ENCODE measurements around the gene UNC45B.

The UNC45B gene

DNA sequence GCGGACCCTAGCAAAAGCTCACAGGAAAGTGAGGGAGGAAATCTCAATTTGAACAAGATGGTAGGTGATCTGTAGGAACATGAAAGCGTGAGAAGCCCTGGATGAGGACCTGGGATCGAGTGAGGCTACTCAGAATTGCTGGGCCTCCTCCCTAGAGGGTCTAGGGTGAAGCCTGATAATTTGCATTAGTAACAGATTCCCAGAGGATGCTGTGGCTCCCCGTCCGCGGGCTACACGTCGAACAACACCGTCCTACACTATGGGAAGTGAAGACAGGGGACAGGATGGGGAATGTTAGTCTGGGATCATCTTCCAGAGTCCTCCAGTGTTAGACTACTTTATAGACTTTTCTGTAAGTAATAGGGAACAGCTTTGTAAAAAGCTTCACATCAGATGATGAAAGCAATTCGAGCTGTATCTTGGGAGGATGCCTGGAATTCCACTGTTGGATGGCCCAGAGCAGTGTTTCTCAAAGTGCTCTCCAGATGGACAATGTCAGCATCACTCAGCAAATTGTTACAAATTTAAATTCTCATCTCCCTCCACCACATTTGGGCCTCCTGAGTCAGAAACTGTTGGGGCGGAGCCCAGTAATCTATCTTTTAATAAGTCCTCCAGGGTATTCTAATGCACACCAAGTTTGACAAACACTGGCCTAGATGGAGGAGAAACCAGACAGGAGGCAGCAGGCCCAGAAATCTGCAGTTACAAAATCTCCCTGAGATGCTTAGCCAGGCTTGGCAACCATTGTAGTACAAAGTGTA lies 19.7 kb upstream of the UNC45B start:
- Histone ChIP-seq H3K9me3 (ENCODE audit: control insufficient read depth, insufficient read depth, low read length) (no peaks in the 10 kb centered on the region), H3K9ac (ENCODE audit: low read depth, low read length) (no peak overlapping the region), H3K4me3 (ENCODE audit: low read depth, low read length) (no peak overlapping the region), H3K27me3 (ENCODE audit: control insufficient read depth, insufficient read depth, low read length) (no peaks in the 10 kb centered on the region), H3K4me1 (ENCODE audit: control insufficient read depth, insufficient read depth, low read length) (no peaks in the 10 kb centered on the region), H3K36me3 (ENCODE audit: control insufficient read depth, insufficient read depth, low read length) (peaks cover 21% of the 10 kb centered on the region)

- Histone ChIP-seq H3K9me3 (ENCODE audit: control insufficient read depth, insufficient read depth, low read length) (no peaks in the 10 kb centered on the region), H3K4me3 (ENCODE audit: low read depth, low read length) (no peak overlapping the region), H3K9ac (ENCODE audit: low read depth, low read length) (no peak overlapping the region), H3K36me3 (ENCODE audit: control insufficient read depth, insufficient read depth, low read length) (peaks cover 35% of the 10 kb centered on the region), H3K4me1 (ENCODE audit: control insufficient read depth, insufficient read depth, low read length) (no peaks in the 10 kb centered on the region), H3K27me3 (ENCODE audit: control insufficient read depth, insufficient read depth, low read length) (no peaks in the 10 kb centered on the region)
Observed at GRCh38 chr17:35129154-35129972, 18.3 kb upstream of the UNC45B start.

- H3K4me3 ChIP-seq (ENCODE audit: low read depth, low read length), result no peak overlapping the region
- H3K36me3 ChIP-seq (ENCODE audit: control insufficient read depth, insufficient read depth, low read length), result peaks cover 40% of the 10 kb centered on the region
- no peaks in the 10 kb centered on the region for H3K9me3 ChIP-seq (ENCODE audit: control insufficient read depth, insufficient read depth, low read length)
- no peaks in the 10 kb centered on the region for H3K27me3 ChIP-seq (ENCODE audit: control insufficient read depth, insufficient read depth, low read length)
- H3K4me1 ChIP-seq (ENCODE audit: control insufficient read depth, insufficient read depth, low read length), result no peaks in the 10 kb centered on the region
- H3K9ac ChIP-seq (ENCODE audit: low read depth, low read length), result no peak overlapping the region
Observed at GRCh38 chr17:35129973-35130351, 17.7 kb upstream of the UNC45B start.

DNA sequence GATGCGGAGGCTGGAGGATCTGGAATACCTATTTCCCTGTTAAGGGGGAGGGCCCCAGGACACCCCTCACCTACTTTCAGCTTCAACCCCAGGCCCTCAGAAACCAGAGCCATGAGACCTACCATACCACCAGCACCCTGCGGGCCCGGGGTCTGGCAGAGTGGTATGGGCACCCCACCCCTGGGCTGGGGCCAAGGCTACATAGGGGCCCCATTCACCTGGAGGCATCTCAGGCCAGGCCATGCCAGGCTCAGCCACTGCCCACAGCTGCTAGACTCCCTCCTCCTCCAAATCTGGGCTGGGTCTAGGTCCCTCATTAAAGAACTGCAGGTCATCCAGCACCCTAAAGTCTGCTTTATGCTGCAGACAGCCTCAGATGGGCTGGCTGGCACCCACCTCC lies 17.2 kb upstream of the UNC45B start:
- H3K9ac ChIP-seq (ENCODE audit: low read depth, low read length), result no peak overlapping the region
- no peak overlapping the region for H3K4me3 ChIP-seq (ENCODE audit: low read depth, low read length)
- peaks cover 45% of the 10 kb centered on the region for H3K36me3 ChIP-seq (ENCODE audit: control insufficient read depth, insufficient read depth, low read length)
- no peaks in the 10 kb centered on the region for H3K4me1 ChIP-seq (ENCODE audit: control insufficient read depth, insufficient read depth, low read length)
- no peaks in the 10 kb centered on the region for H3K9me3 ChIP-seq (ENCODE audit: control insufficient read depth, insufficient read depth, low read length)
- no peaks in the 10 kb centered on the region for H3K27me3 ChIP-seq (ENCODE audit: control insufficient read depth, insufficient read depth, low read length)

DNA sequence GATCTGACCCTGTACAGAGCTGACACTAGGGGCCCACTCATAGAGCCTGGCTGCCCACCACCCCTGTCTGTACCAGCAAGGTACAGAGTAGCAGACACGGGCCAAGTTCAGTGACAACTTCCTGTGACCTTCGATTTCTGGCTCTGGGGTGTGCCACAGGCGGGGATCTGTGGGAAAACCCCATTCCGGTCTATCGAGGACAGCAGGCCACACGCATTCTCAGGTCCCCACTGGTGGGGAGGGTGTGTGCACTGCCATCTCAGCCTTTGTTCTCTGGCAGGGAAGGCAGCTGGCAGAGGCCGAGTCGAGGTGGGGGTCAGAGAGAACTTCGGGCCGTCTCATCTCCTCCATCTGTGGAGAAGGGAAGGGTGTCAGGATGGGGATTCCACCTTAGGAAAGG lies 15.5 kb upstream of the UNC45B start:
- Histone ChIP-seq H3K4me3 (ENCODE audit: low read depth, low read length) (no peak overlapping the region), H3K9ac (ENCODE audit: low read depth, low read length) (no peak overlapping the region), H3K36me3 (ENCODE audit: control insufficient read depth, insufficient read depth, low read length) (peaks cover 55% of the 10 kb centered on the region), H3K4me1 (ENCODE audit: control insufficient read depth, insufficient read depth, low read length) (no peaks in the 10 kb centered on the region), H3K9me3 (ENCODE audit: control insufficient read depth, insufficient read depth, low read length) (no peaks in the 10 kb centered on the region), H3K27me3 (ENCODE audit: control insufficient read depth, insufficient read depth, low read length) (no peaks in the 10 kb centered on the region)

DNA sequence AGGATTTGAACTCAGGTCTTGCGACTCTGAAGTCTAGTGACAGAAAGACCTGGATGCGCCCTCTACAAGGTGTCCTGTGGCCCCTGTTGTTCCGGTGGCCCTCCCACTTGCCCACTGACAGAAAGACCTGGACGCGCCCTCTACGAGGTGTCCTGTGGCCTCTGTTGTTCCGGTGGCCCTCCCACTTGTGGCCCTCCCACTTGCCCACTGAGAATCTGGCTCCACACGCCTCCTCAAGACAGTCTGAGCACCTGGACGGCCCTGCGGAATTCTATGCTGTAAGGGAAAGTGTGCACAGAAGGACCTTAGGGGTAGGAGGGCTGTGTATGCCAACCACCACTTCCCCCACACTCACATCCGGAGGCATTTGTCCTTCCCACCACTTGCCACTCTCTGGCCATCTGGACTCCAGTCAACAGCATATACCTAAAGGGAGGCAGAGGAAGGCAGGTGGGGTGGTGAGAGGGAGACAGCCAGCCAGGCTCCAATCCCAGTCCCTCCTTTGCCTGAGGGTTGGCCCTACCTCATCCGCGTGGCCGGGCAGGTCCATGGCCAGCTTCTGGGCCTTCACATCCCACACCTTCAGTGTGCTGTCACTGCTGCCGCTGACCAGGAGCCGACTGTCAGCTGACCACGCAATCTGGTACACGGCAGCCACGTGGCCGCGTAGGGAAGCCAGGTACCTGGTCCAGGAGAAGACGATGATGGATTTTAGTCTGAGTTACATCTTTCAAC lies 14.6 kb upstream of the UNC45B start:
- no peaks in the 10 kb centered on the region for H3K27me3 ChIP-seq (ENCODE audit: control insufficient read depth, insufficient read depth, low read length)
- H3K36me3 ChIP-seq (ENCODE audit: control insufficient read depth, insufficient read depth, low read length), result peaks cover 64% of the 10 kb centered on the region
- no peak overlapping the region for H3K9ac ChIP-seq (ENCODE audit: low read depth, low read length)
- H3K9me3 ChIP-seq (ENCODE audit: control insufficient read depth, insufficient read depth, low read length), result no peaks in the 10 kb centered on the region
- H3K4me3 ChIP-seq (ENCODE audit: low read depth, low read length), result no peak overlapping the region
- no peaks in the 10 kb centered on the region for H3K4me1 ChIP-seq (ENCODE audit: control insufficient read depth, insufficient read depth, low read length)

GRCh38 chr17:35135322-35135721 lies 12.3 kb upstream of the UNC45B start:
- H3K36me3 ChIP-seq (ENCODE audit: control insufficient read depth, insufficient read depth, low read length), result peaks cover 83% of the 10 kb centered on the region
- no peaks in the 10 kb centered on the region for H3K9me3 ChIP-seq (ENCODE audit: control insufficient read depth, insufficient read depth, low read length)
- H3K27me3 ChIP-seq (ENCODE audit: control insufficient read depth, insufficient read depth, low read length), result no peaks in the 10 kb centered on the region
- no peak overlapping the region for H3K9ac ChIP-seq (ENCODE audit: low read depth, low read length)
- H3K4me3 ChIP-seq (ENCODE audit: low read depth, low read length), result no peak overlapping the region
- H3K4me1 ChIP-seq (ENCODE audit: control insufficient read depth, insufficient read depth, low read length), result no peaks in the 10 kb centered on the region

DNA sequence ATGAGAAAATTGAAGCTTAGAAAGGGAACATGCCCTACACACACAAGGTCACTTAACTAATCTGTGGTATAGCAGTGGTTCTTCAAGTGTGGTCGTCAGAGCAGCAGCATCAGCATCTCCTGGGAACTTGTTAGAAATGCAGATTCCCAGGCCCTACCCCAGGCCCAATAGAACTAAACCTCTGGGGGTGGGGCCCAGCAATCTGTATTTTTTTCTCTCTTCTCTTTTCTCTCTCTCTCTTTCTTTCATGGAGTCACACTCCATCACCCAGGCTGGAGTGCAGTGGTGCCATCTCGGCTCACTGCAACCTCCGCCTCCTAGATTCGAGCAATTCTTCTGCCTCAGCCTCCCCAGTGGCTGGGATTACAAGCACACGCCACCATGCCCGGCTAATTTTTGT lies 9.4 kb upstream of the UNC45B start:
- H3K4me3 ChIP-seq (ENCODE audit: low read depth, low read length), result no peak overlapping the region
- peaks cover 63% of the 10 kb centered on the region for H3K36me3 ChIP-seq (ENCODE audit: control insufficient read depth, insufficient read depth, low read length)
- H3K27me3 ChIP-seq (ENCODE audit: control insufficient read depth, insufficient read depth, low read length), result no peaks in the 10 kb centered on the region
- no peak overlapping the region for H3K9ac ChIP-seq (ENCODE audit: low read depth, low read length)
- no peaks in the 10 kb centered on the region for H3K4me1 ChIP-seq (ENCODE audit: control insufficient read depth, insufficient read depth, low read length)
- H3K9me3 ChIP-seq (ENCODE audit: control insufficient read depth, insufficient read depth, low read length), result no peaks in the 10 kb centered on the region

DNA sequence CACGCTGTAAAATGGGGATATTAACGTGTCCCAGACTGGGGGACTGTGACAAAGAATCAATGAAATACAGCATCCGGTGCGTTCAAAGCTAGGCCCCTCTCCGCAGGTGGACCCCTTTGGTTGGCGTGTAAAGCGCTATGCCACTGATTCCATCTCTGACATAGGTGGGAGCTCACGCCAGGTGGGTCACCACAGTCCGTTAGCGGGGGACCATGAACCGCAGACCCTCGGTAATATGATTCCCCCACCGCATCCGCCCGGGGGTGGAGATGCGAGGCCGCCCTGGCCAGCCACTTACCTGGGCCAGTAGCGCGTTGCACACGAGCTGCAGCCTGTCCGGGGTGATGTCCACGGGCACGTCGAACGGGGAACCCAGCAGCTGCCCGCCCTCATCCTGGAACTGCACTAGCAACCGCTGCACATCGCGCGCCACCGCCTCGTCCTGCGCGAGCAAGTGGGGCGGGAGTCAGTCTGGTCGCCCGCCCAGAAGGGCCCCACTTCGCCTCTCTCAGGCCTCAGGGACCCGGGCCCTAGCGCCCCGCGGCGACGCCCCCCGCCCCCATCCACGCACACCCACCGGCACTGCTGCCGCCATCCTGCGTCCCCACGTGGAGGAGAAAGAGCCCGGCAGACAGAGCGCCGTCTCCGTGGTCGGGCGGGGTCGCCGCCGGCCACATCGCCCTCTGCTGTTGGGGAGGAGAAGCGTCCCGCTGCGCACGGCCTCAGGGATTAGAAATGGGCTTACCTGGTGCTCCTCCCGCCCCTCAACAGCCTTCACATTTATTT lies 5.7 kb upstream of the UNC45B start, which contains the start of gene NLE1:
Gene NLE1, minus strand, starts transcription at position 623 of the 786 bp plus-strand sequence. Its CDS starts 28 bp downstream, at position 595.
- peaks cover 34% of the 10 kb centered on the region for H3K36me3 ChIP-seq (ENCODE audit: control insufficient read depth, insufficient read depth, low read length)
- H3K27me3 ChIP-seq (ENCODE audit: control insufficient read depth, insufficient read depth, low read length), result no peaks in the 10 kb centered on the region
- peak within 1 kb of the TSS; percentile 98 for H3K9ac ChIP-seq (ENCODE audit: low read depth, low read length)
- peak within 1 kb of the TSS; percentile 96 for H3K4me3 ChIP-seq (ENCODE audit: low read depth, low read length)
- H3K4me1 ChIP-seq (ENCODE audit: control insufficient read depth, insufficient read depth, low read length), result no peaks in the 10 kb centered on the region
- no peaks in the 10 kb centered on the region for H3K9me3 ChIP-seq (ENCODE audit: control insufficient read depth, insufficient read depth, low read length)

DNA sequence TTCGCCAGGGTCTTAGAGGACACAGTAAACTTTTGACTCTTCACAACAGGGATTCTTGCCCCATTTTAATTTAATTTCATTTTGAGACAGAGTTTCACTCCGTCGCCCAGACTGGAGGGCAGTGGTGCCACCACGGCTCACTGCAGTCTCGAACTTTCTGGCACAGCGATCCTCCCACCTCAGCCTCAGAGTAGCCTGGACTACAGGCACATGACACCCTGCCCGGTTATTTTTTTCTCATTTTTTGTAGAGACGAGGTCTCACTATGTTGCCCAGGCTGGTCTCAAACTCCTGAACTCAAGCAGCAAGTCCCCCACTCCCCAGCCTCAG lies 5.2 kb upstream of the UNC45B start:
- Histone ChIP-seq H3K36me3 (ENCODE audit: control insufficient read depth, insufficient read depth, low read length) (peaks cover 28% of the 10 kb centered on the region), H3K9me3 (ENCODE audit: control insufficient read depth, insufficient read depth, low read length) (no peaks in the 10 kb centered on the region), H3K27me3 (ENCODE audit: control insufficient read depth, insufficient read depth, low read length) (no peaks in the 10 kb centered on the region), H3K4me3 (ENCODE audit: low read depth, low read length) (peak overlapping the region; percentile 96), H3K4me1 (ENCODE audit: control insufficient read depth, insufficient read depth, low read length) (peaks cover 3% of the 10 kb centered on the region), H3K9ac (ENCODE audit: low read depth, low read length) (peak overlapping the region; percentile 47)

GRCh38 chr17:35144840-35145239 lies 2.8 kb upstream of the UNC45B start:
- no peak overlapping the region for H3K9ac ChIP-seq (ENCODE audit: low read depth, low read length)
- H3K4me3 ChIP-seq (ENCODE audit: low read depth, low read length), result no peak overlapping the region
- H3K9me3 ChIP-seq (ENCODE audit: control insufficient read depth, insufficient read depth, low read length), result no peaks in the 10 kb centered on the region
- H3K36me3 ChIP-seq (ENCODE audit: control insufficient read depth, insufficient read depth, low read length), result peaks cover 4% of the 10 kb centered on the region
- H3K27me3 ChIP-seq (ENCODE audit: control insufficient read depth, insufficient read depth, low read length), result no peaks in the 10 kb centered on the region
- peaks cover 3% of the 10 kb centered on the region for H3K4me1 ChIP-seq (ENCODE audit: control insufficient read depth, insufficient read depth, low read length)
